OCI-LY7 (cell line): ENCODE measurements around the gene PLAAT5. TPM values are rescaled to one million over a fixed set of nuclear protein-coding genes. Genes with fewer than 3 reads are reported as not detected.
A peak's percentile ranks its signal among the peaks of the same experiment; 100 is the strongest.
"Not testable (repeated sequence)": the region's sequence is repeated elsewhere in the genome, so short reads cannot be mapped to it uniquely, and the experiment has no call there.

Source experiments
- BruUV-seq: library from RNA; stranded (reverse); fragments of 400-500 nt; replicated peaks from 2 replicates; lab custom pipeline; 2021; lab: Mats Ljungman, UMichigan
- CTCF ChIA-PET: fragments of 300-600 bp; sonication (Branson Sonifier 250); formaldehyde crosslinking; loops from one replicate; lab custom pipeline; 2022; ENCODE audit warnings: antibody characterized with exemption; ENCODE audit not compliant: unreplicated experiment; lab: Charles Lee
- POLR2A ChIA-PET: fragments of 300-600 bp; sonication (Branson Sonifier 250); formaldehyde crosslinking; loops from one replicate; lab custom pipeline; 2022; ENCODE audit warnings: antibody characterized with exemption; lab: Charles Lee
- DNase-seq: peaks from one replicate; pipeline ENCODE4 v3.0.0-alpha.2; 2015; ENCODE audit warnings: low spot score
- H2AFZ ChIP-seq: fragments of 200-600 bp; sonication (generic), shearing (Covaris generic); 2 replicates; pipeline ENCODE4 v1.6.1; 2014; ENCODE audit warnings: mild to moderate bottlenecking, antibody characterized with exemption, low read length, moderate library complexity
- H3K27ac ChIP-seq: fragments of 200-600 bp; sonication (generic); 2 replicates; pipeline ENCODE4 v1.5.1; 2014; ENCODE audit warnings: mixed run types, low read depth, mild to moderate bottlenecking, moderate library complexity, low read length, inconsistent platforms; ENCODE audit not compliant: poor library complexity, severe bottlenecking
- H3K36me3 ChIP-seq: fragments of 200-600 bp; sonication (generic); 2 replicates; pipeline ENCODE4 v1.6.1; 2014; ENCODE audit warnings: mild to moderate bottlenecking, antibody characterized with exemption, low read length, moderate library complexity, mixed read lengths; ENCODE audit not compliant: insufficient read depth
- H3K4me1 ChIP-seq: fragments of 200-600 bp; sonication (generic); 2 replicates; pipeline ENCODE4 v1.5.1; 2014; ENCODE audit warnings: mild to moderate bottlenecking, low read length; ENCODE audit not compliant: insufficient read depth, poor library complexity, severe bottlenecking
- H3K4me2 ChIP-seq: fragments of 200-600 bp; sonication (generic); 2 replicates; pipeline ENCODE4 v1.6.1; 2014; ENCODE audit warnings: mild to moderate bottlenecking, low read length
- H3K4me3 ChIP-seq: fragments of 200-600 bp; sonication (generic); 2 replicates; pipeline ENCODE4 v1.5.1; 2014; ENCODE audit warnings: mild to moderate bottlenecking, low read depth, low read length; ENCODE audit not compliant: poor library complexity, severe bottlenecking
- H3K79me2 ChIP-seq: fragments of 200-600 bp; sonication (generic); 2 replicates; pipeline ENCODE4 v1.6.1; 2016; ENCODE audit warnings: low read depth, mild to moderate bottlenecking, low read length, moderate library complexity, mixed read lengths; ENCODE audit not compliant: insufficient read depth
- H3K9me2 ChIP-seq: fragments of 200-600 bp; sonication (generic); 2 replicates; pipeline ENCODE4 v1.6.1; 2016; ENCODE audit warnings: mild to moderate bottlenecking, low read length, mixed read lengths; ENCODE audit not compliant: insufficient read depth
- H3K9me3 ChIP-seq: fragments of 200-600 bp; sonication (generic); 2 replicates; pipeline ENCODE4 v1.6.1; 2014; ENCODE audit warnings: mild to moderate bottlenecking, mixed run types, low read length, mixed read lengths
- H4K20me1 ChIP-seq: fragments of 200-600 bp; sonication (generic); 2 replicates; pipeline ENCODE4 v1.6.1; 2014; ENCODE audit warnings: mild to moderate bottlenecking, antibody characterized with exemption, low read length, moderate library complexity, mixed read lengths; ENCODE audit not compliant: insufficient read depth
- EZH2phosphoT487 ChIP-seq: fragments of 200-600 bp; sonication (generic); IDR thresholded peaks from 2 replicates; pipeline ENCODE4 v1.6.1; 2018; ENCODE audit warnings: low read depth, borderline replicate concordance, mild to moderate bottlenecking, mixed run types, antibody characterized with exemption, low read length, moderate library complexity, mixed read lengths
- intact Hi-C: fragments of 100-400 bp; cut with micrococcal nuclease; formaldehyde crosslinking; loops from one replicate; pipeline ENCODE4 v1.10.0; 2022; ENCODE audit not compliant: unreplicated experiment
- total RNA-seq, 2 experiments: library from RNA; depleted of rRNA in 1 of 2; stranded (reverse); fragments of >200 nt in 1 of 2; shearing (Covaris generic) in 1 of 2; gene quantifications; 2 replicates each; pipeline ENCODE4 v1.2.3, GENCODE V29; 2014 to 2022
- TF ChIP-seq, protein P1 (sequence below): fragments of 200-600 bp; sonication (generic); conservative IDR thresholded peaks from 2 replicates; pipeline ENCODE4 v1.5.1; 2014; ENCODE audit warnings: mild to moderate bottlenecking, antibody characterized with exemption, low read length, moderate library complexity, mixed read lengths

The PLAAT5 gene
- total RNA-seq, 2 experiments from 2014 or later = not detected

DNA sequence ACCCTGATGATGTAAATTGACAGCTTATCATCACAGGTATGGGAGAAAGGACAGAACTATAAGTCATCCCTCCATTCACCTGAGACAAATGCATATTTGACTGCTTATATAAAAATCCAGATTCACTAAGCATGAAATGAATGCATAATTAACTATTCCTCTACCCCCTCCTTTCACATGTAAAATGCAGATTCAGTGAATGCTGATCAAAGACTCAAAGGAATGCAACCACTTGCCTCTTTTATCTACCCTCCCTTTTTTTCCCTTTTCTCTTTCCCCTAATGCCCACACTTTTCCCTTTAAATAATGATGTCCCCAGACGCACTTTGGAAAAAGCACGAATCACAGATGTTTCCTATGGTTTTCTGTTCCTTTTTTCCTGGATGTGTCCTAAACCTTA lies 41.1 kb upstream of the PLAAT5 start:
- H3K4me2 ChIP-seq = no peak overlapping the region
- no peaks in the 10 kb centered on the region for H3K9me3 ChIP-seq
- TF ChIP-seq, protein P1, sequence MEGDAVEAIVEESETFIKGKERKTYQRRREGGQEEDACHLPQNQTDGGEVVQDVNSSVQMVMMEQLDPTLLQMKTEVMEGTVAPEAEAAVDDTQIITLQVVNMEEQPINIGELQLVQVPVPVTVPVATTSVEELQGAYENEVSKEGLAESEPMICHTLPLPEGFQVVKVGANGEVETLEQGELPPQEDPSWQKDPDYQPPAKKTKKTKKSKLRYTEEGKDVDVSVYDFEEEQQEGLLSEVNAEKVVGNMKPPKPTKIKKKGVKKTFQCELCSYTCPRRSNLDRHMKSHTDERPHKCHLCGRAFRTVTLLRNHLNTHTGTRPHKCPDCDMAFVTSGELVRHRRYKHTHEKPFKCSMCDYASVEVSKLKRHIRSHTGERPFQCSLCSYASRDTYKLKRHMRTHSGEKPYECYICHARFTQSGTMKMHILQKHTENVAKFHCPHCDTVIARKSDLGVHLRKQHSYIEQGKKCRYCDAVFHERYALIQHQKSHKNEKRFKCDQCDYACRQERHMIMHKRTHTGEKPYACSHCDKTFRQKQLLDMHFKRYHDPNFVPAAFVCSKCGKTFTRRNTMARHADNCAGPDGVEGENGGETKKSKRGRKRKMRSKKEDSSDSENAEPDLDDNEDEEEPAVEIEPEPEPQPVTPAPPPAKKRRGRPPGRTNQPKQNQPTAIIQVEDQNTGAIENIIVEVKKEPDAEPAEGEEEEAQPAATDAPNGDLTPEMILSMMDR = no peak
- no peak for TF ChIP-seq EZH2phosphoT487
- BruUV-seq = no TSS peak
- H3K4me1 ChIP-seq = peaks cover 14% of the 10 kb centered on the region
- H3K4me3 ChIP-seq = no peak overlapping the region
- H3K36me3 ChIP-seq = no peaks in the 10 kb centered on the region
- no peak for DNase-seq
- no peak overlapping the region for H2AFZ ChIP-seq
- no peaks in the 10 kb centered on the region for H4K20me1 ChIP-seq
- no peaks in the 10 kb centered on the region for H3K9me2 ChIP-seq
- intact Hi-C loops = no loop called here
- no peak overlapping the region for H3K27ac ChIP-seq
- ChIA-PET POLR2A (interaction anchor here (0.6 to 0.9 kb wide), 2 partner anchors 41 to 601 kb away, joined by 3 read pairs; no protein-coding TSS in a partner anchor), CTCF (no interaction called here)
- no peaks in the 10 kb centered on the region for H3K79me2 ChIP-seq

DNA sequence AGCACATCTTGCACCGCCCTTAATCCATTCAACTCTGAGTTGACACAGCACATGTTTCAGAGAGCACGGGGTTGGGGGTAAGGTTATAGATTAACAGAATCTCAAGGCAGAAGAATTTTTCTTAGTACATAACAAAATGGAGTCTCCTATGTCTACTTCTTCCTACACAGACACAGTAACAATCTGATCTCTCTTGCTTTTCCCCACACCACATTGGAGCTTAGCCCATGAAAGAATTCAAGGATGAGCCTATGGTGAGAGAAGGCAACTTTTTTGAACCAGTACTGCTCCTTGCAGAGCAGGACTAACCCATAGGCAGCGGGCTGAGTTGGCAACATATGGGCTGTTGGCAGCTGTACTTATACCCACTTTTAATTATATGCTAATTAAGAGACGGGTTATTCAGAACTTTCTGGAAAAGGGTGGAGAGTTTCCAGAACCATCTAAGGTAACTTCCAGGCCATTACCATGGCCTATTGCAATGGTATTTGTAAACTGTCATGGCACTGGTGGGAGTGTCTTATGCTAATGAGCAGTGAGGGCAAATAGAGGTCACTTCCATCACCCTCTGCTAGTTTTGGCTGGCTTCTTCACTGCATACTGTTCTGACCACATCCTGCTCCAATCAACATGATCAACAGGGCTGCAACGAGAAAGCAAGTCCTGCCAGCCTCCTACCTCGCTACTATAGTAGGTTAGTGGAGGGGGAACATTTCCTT lies 40.3 kb upstream of the PLAAT5 start:
- H3K9me3 ChIP-seq, CTCF ChIA-PET, H3K27ac ChIP-seq, intact Hi-C loops, H4K20me1 ChIP-seq, H3K79me2 ChIP-seq, BruUV-seq, H3K9me2 ChIP-seq, H3K36me3 ChIP-seq, H3K4me1 ChIP-seq, H2AFZ ChIP-seq, H3K4me3 ChIP-seq, H3K4me2 ChIP-seq: not testable (repeated sequence)
- DNase-seq = peak; percentile 53
- POLR2A ChIA-PET = interaction anchor here (0.6 kb wide), 1 partner anchor 602 kb away, joined by 3 read pairs; no protein-coding TSS in a partner anchor

DNA sequence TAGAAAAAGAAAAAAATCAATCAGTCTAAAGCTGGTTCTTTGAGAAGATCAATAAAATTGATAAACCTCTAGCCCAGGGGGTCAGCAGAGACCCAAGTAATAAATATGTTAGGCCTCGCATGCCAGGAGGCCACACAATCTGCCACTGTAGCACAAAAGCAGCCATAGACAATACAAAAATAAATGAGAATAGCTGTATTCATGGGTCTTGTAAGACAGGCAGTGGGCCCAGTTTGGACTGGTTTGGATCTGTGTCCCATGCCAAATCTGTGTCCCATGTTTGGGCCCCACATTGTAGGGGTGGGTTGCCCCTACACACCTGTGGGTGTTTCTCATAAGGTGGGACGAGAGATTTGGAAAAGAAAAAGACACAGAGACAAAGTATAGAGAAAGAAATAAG lies 39.1 kb upstream of the PLAAT5 start:
- H3K9me3 ChIP-seq = no peaks in the 10 kb centered on the region
- ChIA-PET POLR2A (interaction anchor here (0.7 kb wide), 1 partner anchor 72 kb away, joined by 3 read pairs; no protein-coding TSS in a partner anchor), CTCF (no interaction called here)
- no peaks in the 10 kb centered on the region for H4K20me1 ChIP-seq
- peaks cover 6% of the 10 kb centered on the region for H3K4me1 ChIP-seq
- TF ChIP-seq, protein P1 = no peak
- no peak for TF ChIP-seq EZH2phosphoT487
- no peaks in the 10 kb centered on the region for H3K79me2 ChIP-seq
- intact Hi-C loops = no loop called here
- no peak for DNase-seq
- no peaks in the 10 kb centered on the region for H3K9me2 ChIP-seq
- no peaks in the 10 kb centered on the region for H3K36me3 ChIP-seq
- H3K4me2 ChIP-seq = no peak overlapping the region
- no peak overlapping the region for H3K27ac ChIP-seq
- H3K4me3 ChIP-seq = no peak overlapping the region
- no peak overlapping the region for H2AFZ ChIP-seq
- no TSS peak for BruUV-seq

DNA sequence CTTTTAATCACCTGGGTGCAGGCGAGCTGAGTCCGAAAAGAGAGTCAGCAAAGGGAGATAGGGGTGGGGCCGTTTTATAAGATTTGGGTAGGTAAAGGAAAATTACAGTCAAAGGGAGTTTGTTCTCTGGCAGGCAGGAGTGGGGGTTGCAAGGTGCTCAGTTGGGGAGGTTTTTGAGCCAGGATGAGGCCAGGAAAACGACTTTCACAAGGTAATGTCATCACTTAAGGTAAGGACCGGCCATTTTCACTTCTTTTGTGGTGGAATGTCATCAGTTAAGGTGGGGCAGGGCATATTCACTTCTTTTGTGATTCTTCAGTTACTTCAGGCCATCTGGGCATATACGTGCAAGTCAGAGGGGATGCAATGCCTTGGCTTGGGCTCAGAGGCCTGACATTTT lies 38.4 kb upstream of the PLAAT5 start:
- CTCF ChIA-PET, H4K20me1 ChIP-seq, BruUV-seq, H3K9me2 ChIP-seq, H3K36me3 ChIP-seq, H3K9me3 ChIP-seq, DNase-seq, H3K27ac ChIP-seq, H2AFZ ChIP-seq, intact Hi-C loops, H3K4me3 ChIP-seq, H3K4me2 ChIP-seq, H3K79me2 ChIP-seq, H3K4me1 ChIP-seq: not testable (repeated sequence)
- POLR2A ChIA-PET = interaction anchor here (0.7 kb wide), 1 partner anchor 71 kb away, joined by 3 read pairs; no protein-coding TSS in a partner anchor

DNA sequence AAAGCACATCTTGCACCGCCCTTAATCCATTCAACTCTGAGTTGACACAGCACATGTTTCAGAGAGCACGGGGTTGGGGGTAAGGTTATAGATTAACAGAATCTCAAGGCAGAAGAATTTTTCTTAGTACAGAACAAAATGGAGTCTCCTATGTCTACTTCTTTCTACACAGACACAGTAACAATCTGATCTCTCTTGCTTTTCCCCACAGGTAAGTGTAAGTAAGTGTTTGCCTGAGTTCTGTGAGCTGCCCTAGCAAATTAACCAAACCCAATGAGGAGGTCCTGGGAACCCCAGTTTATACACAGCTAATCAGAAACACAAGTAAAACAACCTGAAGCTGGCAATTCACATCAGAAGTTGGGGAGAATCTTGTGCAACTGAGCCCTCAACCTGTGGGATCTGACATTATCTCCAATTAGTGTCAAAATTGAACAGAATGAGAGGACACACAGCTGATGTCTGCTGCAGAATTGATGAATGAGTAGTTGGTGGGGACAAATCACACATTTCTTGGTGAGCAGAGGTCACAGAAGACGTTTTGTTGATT lies 37.8 kb upstream of the PLAAT5 start:
- H2AFZ ChIP-seq, H3K9me2 ChIP-seq, H3K4me2 ChIP-seq, H3K9me3 ChIP-seq, H3K4me3 ChIP-seq, POLR2A ChIA-PET, H3K36me3 ChIP-seq, CTCF ChIA-PET, BruUV-seq, H3K27ac ChIP-seq, DNase-seq, H3K79me2 ChIP-seq, H4K20me1 ChIP-seq, intact Hi-C loops, H3K4me1 ChIP-seq: not testable (repeated sequence)
